ENCODE data around the gene WDR37. TPM values are rescaled to one million over a fixed set of nuclear protein-coding genes. Genes with fewer than 3 reads are reported as not detected.

WDR37 gene
- total and polyA plus RNA-seq, 4 donors, result 18.7 to 32.6 (median 28.9) TPM

GRCh38 chr10:1137499-1138163 is 81.4 kb downstream of the WDR37 start:
- Histone ChIP-seq H3K9me3 (ENCODE audit: control insufficient read depth, insufficient read depth, low read length) (no peaks in the 10 kb centered on the region), H3K36me3 (ENCODE audit: control insufficient read depth, insufficient read depth, low read length) (peaks cover 2% of the 10 kb centered on the region), H3K27ac (ENCODE audit: low read depth, low read length) (no peak overlapping the region), H3K27me3 (ENCODE audit: control insufficient read depth, insufficient read depth, low read length) (no peaks in the 10 kb centered on the region), H3K4me3 (ENCODE audit: low read depth, low read length) (no peak overlapping the region), H3K4me1 (ENCODE audit: control insufficient read depth, insufficient read depth, low read length) (no peaks in the 10 kb centered on the region)
- 92% methylated on average over 6 of the region's 10 CpGs for WGBS (ENCODE audit: insufficient coverage)
- DNase-seq (ENCODE audit: low read depth in 4 of 6, low spot score in 6 of 6), result no peak

GRCh38 chr10:1138529-1138928 is 82.3 kb downstream of the WDR37 start:
- H3K27me3 ChIP-seq (ENCODE audit: control insufficient read depth, insufficient read depth, low read length), result no peaks in the 10 kb centered on the region
- no peaks in the 10 kb centered on the region for H3K4me1 ChIP-seq (ENCODE audit: control insufficient read depth, insufficient read depth, low read length)
- H3K36me3 ChIP-seq (ENCODE audit: control insufficient read depth, insufficient read depth, low read length), result no peaks in the 10 kb centered on the region
- no peaks in the 10 kb centered on the region for H3K9me3 ChIP-seq (ENCODE audit: control insufficient read depth, insufficient read depth, low read length)
- H3K4me3 ChIP-seq (ENCODE audit: low read depth, low read length), result no peak overlapping the region
- H3K27ac ChIP-seq (ENCODE audit: low read depth, low read length), result no peak overlapping the region
- no CpG with 5 or more reads among the region's 1 CpG for WGBS (ENCODE audit: insufficient coverage)
- DNase-seq (ENCODE audit: low read depth in 4 of 6, low spot score in 6 of 6), result no peak

- H3K4me3 ChIP-seq (ENCODE audit: low read depth, low read length), result no peak overlapping the region
- WGBS (ENCODE audit: insufficient coverage), result 80% methylated on average over 3 of the region's 7 CpGs
- no peak for DNase-seq (ENCODE audit: low read depth in 4 of 6, low spot score in 6 of 6)
- H3K27me3 ChIP-seq (ENCODE audit: control insufficient read depth, insufficient read depth, low read length), result no peaks in the 10 kb centered on the region
- H3K27ac ChIP-seq (ENCODE audit: low read depth, low read length), result no peak overlapping the region
- peaks cover 6% of the 10 kb centered on the region for H3K9me3 ChIP-seq (ENCODE audit: control insufficient read depth, insufficient read depth, low read length)
- no peaks in the 10 kb centered on the region for H3K36me3 ChIP-seq (ENCODE audit: control insufficient read depth, insufficient read depth, low read length)
- H3K4me1 ChIP-seq (ENCODE audit: control insufficient read depth, insufficient read depth, low read length), result no peaks in the 10 kb centered on the region
Measured at GRCh38 chr10:1141261-1141660, 85.1 kb downstream of the WDR37 start.

- Histone ChIP-seq H3K4me1 (ENCODE audit: control insufficient read depth, insufficient read depth, low read length) (no peaks in the 10 kb centered on the region), H3K4me3 (ENCODE audit: low read depth, low read length) (no peak overlapping the region), H3K27me3 (ENCODE audit: control insufficient read depth, insufficient read depth, low read length) (no peaks in the 10 kb centered on the region), H3K36me3 (ENCODE audit: control insufficient read depth, insufficient read depth, low read length) (no peaks in the 10 kb centered on the region), H3K9me3 (ENCODE audit: control insufficient read depth, insufficient read depth, low read length) (peaks cover 9% of the 10 kb centered on the region), H3K27ac (ENCODE audit: low read depth, low read length) (no peak overlapping the region)
- DNase-seq (ENCODE audit: low read depth in 4 of 6, low spot score in 6 of 6), result no peak
- 96% methylated on average over 11 of the region's 11 CpGs for WGBS (ENCODE audit: insufficient coverage)
Measured at GRCh38 chr10:1141701-1142100, 85.5 kb downstream of the WDR37 start.

GRCh38 chr10:1142596-1142995 is 86.4 kb downstream of the WDR37 start:
- 57% methylated on average over 1 of the region's 3 CpGs for WGBS (ENCODE audit: insufficient coverage)
- H3K4me1 ChIP-seq (ENCODE audit: control insufficient read depth, insufficient read depth, low read length), result no peaks in the 10 kb centered on the region
- no peak overlapping the region for H3K27ac ChIP-seq (ENCODE audit: low read depth, low read length)
- peaks cover 10% of the 10 kb centered on the region for H3K9me3 ChIP-seq (ENCODE audit: control insufficient read depth, insufficient read depth, low read length)
- no peaks in the 10 kb centered on the region for H3K36me3 ChIP-seq (ENCODE audit: control insufficient read depth, insufficient read depth, low read length)
- H3K27me3 ChIP-seq (ENCODE audit: control insufficient read depth, insufficient read depth, low read length), result no peaks in the 10 kb centered on the region
- no peak for DNase-seq (ENCODE audit: low read depth in 4 of 6, low spot score in 6 of 6)
- no peak overlapping the region for H3K4me3 ChIP-seq (ENCODE audit: low read depth, low read length)

- Histone ChIP-seq H3K4me3 (ENCODE audit: low read depth, low read length) (no peak overlapping the region), H3K4me1 (ENCODE audit: control insufficient read depth, insufficient read depth, low read length) (peaks cover 3% of the 10 kb centered on the region), H3K9me3 (ENCODE audit: control insufficient read depth, insufficient read depth, low read length) (peaks cover 10% of the 10 kb centered on the region), H3K36me3 (ENCODE audit: control insufficient read depth, insufficient read depth, low read length) (no peaks in the 10 kb centered on the region), H3K27me3 (ENCODE audit: control insufficient read depth, insufficient read depth, low read length) (no peaks in the 10 kb centered on the region), H3K27ac (ENCODE audit: low read depth, low read length) (no peak overlapping the region)
- no peak for DNase-seq (ENCODE audit: low read depth in 4 of 6, low spot score in 6 of 6)
- 75% methylated on average over 1 of the region's 5 CpGs for WGBS (ENCODE audit: insufficient coverage)
Measured at GRCh38 chr10:1147810-1148209, 91.6 kb downstream of the WDR37 start.

GRCh38 chr10:1148855-1149605 is 92.8 kb downstream of the WDR37 start:
- no peaks in the 10 kb centered on the region for H3K36me3 ChIP-seq (ENCODE audit: control insufficient read depth, insufficient read depth, low read length)
- no peaks in the 10 kb centered on the region for H3K27me3 ChIP-seq (ENCODE audit: control insufficient read depth, insufficient read depth, low read length)
- DNase-seq (ENCODE audit: low read depth in 4 of 6, low spot score in 6 of 6), result no peak
- H3K9me3 ChIP-seq (ENCODE audit: control insufficient read depth, insufficient read depth, low read length), result peaks cover 10% of the 10 kb centered on the region
- H3K27ac ChIP-seq (ENCODE audit: low read depth, low read length), result no peak overlapping the region
- 90% methylated on average over 15 of the region's 17 CpGs for WGBS (ENCODE audit: insufficient coverage)
- H3K4me1 ChIP-seq (ENCODE audit: control insufficient read depth, insufficient read depth, low read length), result peaks cover 3% of the 10 kb centered on the region
- H3K4me3 ChIP-seq (ENCODE audit: low read depth, low read length), result no peak overlapping the region

- peaks cover 3% of the 10 kb centered on the region for H3K4me1 ChIP-seq (ENCODE audit: control insufficient read depth, insufficient read depth, low read length)
- H3K36me3 ChIP-seq (ENCODE audit: control insufficient read depth, insufficient read depth, low read length), result no peaks in the 10 kb centered on the region
- H3K9me3 ChIP-seq (ENCODE audit: control insufficient read depth, insufficient read depth, low read length), result peaks cover 10% of the 10 kb centered on the region
- H3K27ac ChIP-seq (ENCODE audit: low read depth, low read length), result no peak overlapping the region
- peak in 3 of 6 donors; percentile 22 to 89 (median 23) for DNase-seq (ENCODE audit: low read depth in 4 of 6, low spot score in 6 of 6)
- H3K27me3 ChIP-seq (ENCODE audit: control insufficient read depth, insufficient read depth, low read length), result no peaks in the 10 kb centered on the region
- WGBS (ENCODE audit: insufficient coverage), result 88% methylated on average over 21 of the region's 23 CpGs
- no peak overlapping the region for H3K4me3 ChIP-seq (ENCODE audit: low read depth, low read length)
Measured at GRCh38 chr10:1149793-1150637, 93.8 kb downstream of the WDR37 start.

- Histone ChIP-seq H3K9me3 (ENCODE audit: control insufficient read depth, insufficient read depth, low read length) (peaks cover 8% of the 10 kb centered on the region), H3K36me3 (ENCODE audit: control insufficient read depth, insufficient read depth, low read length) (no peaks in the 10 kb centered on the region), H3K4me1 (ENCODE audit: control insufficient read depth, insufficient read depth, low read length) (peaks cover 3% of the 10 kb centered on the region), H3K27ac (ENCODE audit: low read depth, low read length) (no peak overlapping the region), H3K27me3 (ENCODE audit: control insufficient read depth, insufficient read depth, low read length) (no peaks in the 10 kb centered on the region), H3K4me3 (ENCODE audit: low read depth, low read length) (no peak overlapping the region)
- WGBS (ENCODE audit: insufficient coverage), result 87% methylated on average over 13 of the region's 13 CpGs
- no peak for DNase-seq (ENCODE audit: low read depth in 4 of 6, low spot score in 6 of 6)
Measured at GRCh38 chr10:1150638-1150955, 94.4 kb downstream of the WDR37 start.

Data from spinal cord (tissue), 10 donors.